HCT116 (cell line): ENCODE data around the gene PYGO1. TPM values are rescaled to one million over a fixed set of nuclear protein-coding genes. Genes with fewer than 3 reads are reported as not detected.

Source experiments
- ATAC-seq: fragments of 200-7000 bp; cut with Tn5 transposase; 2 replicates; pipeline ENCODE4 v1.9.1; 2020; ENCODE audit warnings: mild to moderate bottlenecking, moderate library complexity
- BruUV-seq: library from RNA; stranded (reverse); fragments of 400-500 nt; replicated peaks from 2 replicates; lab custom pipeline; 2021; lab: Mats Ljungman, UMichigan
- CTCF ChIA-PET: fragments of 300-600 bp; sonication (Branson Sonifier 250); formaldehyde crosslinking; loops from one replicate; lab custom pipeline; 2021; ENCODE audit warnings: antibody characterized with exemption; lab: Charles Lee
- POLR2A ChIA-PET: fragments of 300-600, 350-600 bp; sonication (Branson Sonifier 250); formaldehyde crosslinking; loops from one replicate; lab custom pipeline; 2021; ENCODE audit warnings: antibody characterized with exemption; lab: Charles Lee
- RAD21 ChIA-PET, 2 experiments: fragments of 300-600 bp; sonication (Branson Sonifier 250); formaldehyde crosslinking; loops; one replicate each; lab custom pipeline; 2023; ENCODE audit warnings: low total read pairs in 2 of 2; ENCODE audit not compliant: uncharacterized antibody in 2 of 2, unreplicated experiment in 2 of 2, low non-redundant PET in 1 of 2; lab: Charles Lee
- DNase-seq: peaks from one replicate; pipeline ENCODE4 v3.0.0-alpha.2; 2010; ENCODE audit warnings: low read depth, low spot score
- H2AFZ ChIP-seq: fragments of 200-600 bp; shearing (Covaris generic), sonication (generic); 2 replicates; pipeline ENCODE4 v1.6.1; 2017; ENCODE audit warnings: low read depth, mixed run types, mixed read lengths, antibody characterized with exemption, low read length; ENCODE audit not compliant: poor library complexity, severe bottlenecking
- H3K27ac ChIP-seq: 2 replicates; pipeline ENCODE4 v1.5.1; 2012; ENCODE audit warnings: low read depth, low read length
- H3K27me3 ChIP-seq: fragments of 200-600 bp; sonication (generic); 2 replicates; pipeline ENCODE4 v1.6.1; 2016; ENCODE audit warnings: mixed run types, low read length, mixed read lengths; ENCODE audit not compliant: insufficient read depth
- H3K36me3 ChIP-seq, 2 experiments: fragments of 200-500 bp in 1 of 2; fragments of 200-600 bp in 1 of 2; sonication (Bioruptor generic) in 1 of 2; sonication (generic) in 1 of 2; 2 replicates each; pipeline versions ENCODE4 v1.5.1 to v1.6.1; 2014 to 2016; ENCODE audit warnings: low read length in 2 of 2, inconsistent platforms in 1 of 2, mixed read lengths in 1 of 2, mixed run types in 1 of 2; ENCODE audit not compliant: insufficient read depth in 2 of 2, control insufficient read depth in 1 of 2
- H3K4me1 ChIP-seq, 2 experiments: fragments of 200-600 bp in 1 of 2; sonication (generic) in 1 of 2; 2 replicates each; pipeline versions ENCODE4 v1.5.1 to v1.6.1; 2012 to 2017; ENCODE audit warnings: low read length in 2 of 2, inconsistent platforms in 1 of 2, mild to moderate bottlenecking in 1 of 2, mixed read lengths in 1 of 2, mixed run types in 1 of 2, moderate library complexity in 1 of 2; ENCODE audit not compliant: insufficient read depth in 2 of 2, control insufficient read depth in 1 of 2
- H3K4me2 ChIP-seq: fragments of 200-600 bp; sonication (generic); 2 replicates; pipeline ENCODE4 v1.6.1; 2017; ENCODE audit warnings: mixed run types, low read length, mixed read lengths
- H3K4me3 ChIP-seq, 2 experiments: fragments of 200-600 bp in 1 of 2; sonication (generic) in 1 of 2; replicated peaks in 1 of 2; 2 replicates each; pipeline ENCODE4 v1.5.1; 2011 to 2016; ENCODE audit warnings: low read length in 2 of 2, control low read depth in 1 of 2, low read depth in 1 of 2, mild to moderate bottlenecking in 1 of 2, mixed read lengths in 1 of 2, mixed run types in 1 of 2
- H3K79me2 ChIP-seq: fragments of 200-600 bp; sonication (generic); 2 replicates; pipeline ENCODE4 v1.6.1; 2017; ENCODE audit warnings: mild to moderate bottlenecking, mixed run types, low read length, moderate library complexity, mixed read lengths; ENCODE audit not compliant: insufficient read depth
- H3K9ac ChIP-seq: fragments of 200-600 bp; sonication (generic); 2 replicates; pipeline ENCODE4 v1.6.1; 2016; ENCODE audit warnings: low read length, mixed read lengths
- H3K9me2 ChIP-seq: fragments of 200-600 bp; sonication (generic), shearing (Covaris generic); 2 replicates; pipeline ENCODE4 v1.6.1; 2017; ENCODE audit warnings: mixed run types, mild to moderate bottlenecking, moderate library complexity; ENCODE audit not compliant: insufficient read depth
- H3K9me3 ChIP-seq, 2 experiments: fragments of 200-500 bp in 1 of 2; fragments of 200-600 bp in 1 of 2; sonication (Bioruptor generic) in 1 of 2; sonication (generic) in 1 of 2; 2 replicates each; pipeline ENCODE4 v1.6.1; 2014 to 2017; ENCODE audit warnings: low read length in 2 of 2, mixed read lengths in 2 of 2, inconsistent platforms in 1 of 2, low read depth in 1 of 2, mild to moderate bottlenecking in 1 of 2, mixed run types in 1 of 2, moderate library complexity in 1 of 2; ENCODE audit not compliant: control insufficient read depth in 1 of 2, insufficient read depth in 1 of 2
- H4K20me1 ChIP-seq: fragments of 200-600 bp; sonication (generic), shearing (Covaris generic); 2 replicates; pipeline ENCODE4 v1.6.1; 2017; ENCODE audit warnings: mixed run types, mild to moderate bottlenecking, moderate library complexity; ENCODE audit not compliant: insufficient read depth
- CEBPB ChIP-seq: IDR thresholded peaks from 2 replicates; pipeline ENCODE4 v1.6.1; 2012; ENCODE audit warnings: low read depth
- EGR1 ChIP-seq: IDR thresholded peaks from 2 replicates; pipeline ENCODE4 v1.6.1; 2012; ENCODE audit warnings: low read depth
- ELF1 ChIP-seq: IDR thresholded peaks from 2 replicates; pipeline ENCODE4 v1.6.1; 2012; ENCODE audit warnings: low read depth, borderline replicate concordance
- EZH2 ChIP-seq: fragments of 200-600 bp; sonication (generic); IDR thresholded peaks from 2 replicates; pipeline ENCODE4 v1.6.1; 2017; ENCODE audit warnings: antibody characterized with exemption, mixed run types
- EZH2phosphoT487 ChIP-seq: fragments of 200-600 bp; IDR thresholded peaks from 2 replicates; pipeline ENCODE4 v1.6.1; 2018; ENCODE audit warnings: antibody characterized with exemption, borderline replicate concordance
- FOSL1 ChIP-seq: IDR thresholded peaks from 2 replicates; pipeline ENCODE4 v1.6.1; 2012; ENCODE audit warnings: low read depth
- JUND ChIP-seq: IDR thresholded peaks from 2 replicates; pipeline ENCODE4 v1.6.1; 2012
- POLR2A ChIP-seq: IDR thresholded peaks from 2 replicates; pipeline ENCODE4 v1.7.0; 2011; ENCODE audit warnings: borderline replicate concordance; ENCODE audit not compliant: insufficient read depth, insufficient read length; ENCODE audit errors: extremely low read depth
- POLR2AphosphoS5 ChIP-seq: IDR thresholded peaks from 2 replicates; pipeline ENCODE4 v1.6.1; 2011; ENCODE audit warnings: mild to moderate bottlenecking, low read depth, low read length, moderate library complexity
- RAD21 ChIP-seq: IDR thresholded peaks from 2 replicates; pipeline ENCODE4 v1.6.1; 2012; ENCODE audit warnings: low read depth, mild to moderate bottlenecking
- SIN3A ChIP-seq: IDR thresholded peaks from 2 replicates; pipeline ENCODE4 v1.6.1; 2012; ENCODE audit warnings: low read depth
- SP1 ChIP-seq: IDR thresholded peaks from 2 replicates; pipeline ENCODE4 v1.6.1; 2012; ENCODE audit warnings: low read depth
- TCF7L2 ChIP-seq: IDR thresholded peaks from 2 replicates; pipeline ENCODE4 v1.7.0; 2011; ENCODE audit warnings: borderline replicate concordance, inconsistent platforms; ENCODE audit not compliant: insufficient read depth, insufficient read length; ENCODE audit errors: extremely low read depth
- YY1 ChIP-seq: IDR thresholded peaks from 2 replicates; pipeline ENCODE4 v1.6.1; 2011; ENCODE audit warnings: low read length, low read depth, moderate library complexity, mild to moderate bottlenecking; ENCODE audit not compliant: insufficient replicate concordance; ENCODE audit errors: extremely low read depth
- ZFX ChIP-seq: fragments of 450-650 bp; IDR thresholded peaks from 2 replicates; pipeline ENCODE4 v1.6.1; 2017
- ZNF274 ChIP-seq: fragments of 200-500 bp; sonication (Bioruptor generic); IDR thresholded peaks from 2 replicates; pipeline ENCODE4 v1.6.1; 2014; ENCODE audit warnings: mild to moderate bottlenecking, low read depth, low read length, inconsistent platforms
- intact Hi-C: fragments of 100-400 bp; cut with micrococcal nuclease; formaldehyde crosslinking; loops from 2 replicates; pipeline ENCODE4 v1.10.0; 2022
- total RNA-seq: library from RNA; stranded (reverse); gene quantifications from one replicate; pipeline ENCODE4 v1.2.1, GENCODE V29; 2021; ENCODE audit not compliant: unreplicated experiment
- TF ChIP-seq, protein P1 (sequence below), 3 experiments: fragments of 200-600 bp in 1 of 3; sonication (generic) in 1 of 3; IDR thresholded peaks in 2 of 3; conservative IDR thresholded peaks in 1 of 3; 2 replicates each; pipeline ENCODE4 v1.5.1; 2012 to 2017; ENCODE audit warnings: low read depth in 2 of 3, low read length in 2 of 3, antibody characterized with exemption in 1 of 3, borderline replicate concordance in 1 of 3, control low read depth in 1 of 3, mild to moderate bottlenecking in 1 of 3, mixed read lengths in 1 of 3, mixed run types in 1 of 3, moderate library complexity in 1 of 3; ENCODE audit not compliant: insufficient read depth in 1 of 3
- TF ChIP-seq, protein P2 (sequence below): IDR thresholded peaks from 2 replicates; pipeline ENCODE4 v1.6.1; 2011; ENCODE audit warnings: mild to moderate bottlenecking, low read length, moderate library complexity; ENCODE audit not compliant: insufficient replicate concordance; ENCODE audit errors: extremely low read depth
- TF ChIP-seq, protein P3 (sequence below): IDR thresholded peaks from 2 replicates; pipeline ENCODE4 v1.6.1; 2012; ENCODE audit warnings: low read depth
- TF ChIP-seq, protein P4 (sequence below): IDR thresholded peaks from 2 replicates; pipeline ENCODE4 v1.6.1; 2012

The PYGO1 gene
- total RNA-seq, 1 experiment from 2014 or later = 0.34 TPM

DNA sequence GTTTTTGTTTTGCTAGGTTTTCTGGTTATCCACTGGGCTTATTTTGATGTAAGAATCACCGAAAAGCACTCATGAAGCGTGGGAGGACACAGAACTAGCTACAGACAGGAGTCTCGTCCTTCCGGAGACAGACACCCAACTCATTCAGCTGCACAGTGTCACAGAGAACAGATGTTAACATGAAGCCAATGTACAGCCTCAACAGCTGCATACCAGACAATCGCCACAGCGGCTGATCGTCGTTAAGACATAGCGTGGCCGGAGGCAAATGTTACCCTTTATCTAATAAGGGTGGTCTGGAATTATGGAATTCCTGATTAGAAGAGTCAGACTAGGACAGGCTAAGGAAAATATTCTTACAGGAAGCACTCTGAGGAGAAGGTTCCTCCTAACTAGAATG is 1.1 kb upstream of the PYGO1 start:
- no peaks in the 10 kb centered on the region for H3K27me3 ChIP-seq
- no peak for TF ChIP-seq SP1
- TF ChIP-seq POLR2AphosphoS5 = no peak
- TF ChIP-seq, protein P1, sequence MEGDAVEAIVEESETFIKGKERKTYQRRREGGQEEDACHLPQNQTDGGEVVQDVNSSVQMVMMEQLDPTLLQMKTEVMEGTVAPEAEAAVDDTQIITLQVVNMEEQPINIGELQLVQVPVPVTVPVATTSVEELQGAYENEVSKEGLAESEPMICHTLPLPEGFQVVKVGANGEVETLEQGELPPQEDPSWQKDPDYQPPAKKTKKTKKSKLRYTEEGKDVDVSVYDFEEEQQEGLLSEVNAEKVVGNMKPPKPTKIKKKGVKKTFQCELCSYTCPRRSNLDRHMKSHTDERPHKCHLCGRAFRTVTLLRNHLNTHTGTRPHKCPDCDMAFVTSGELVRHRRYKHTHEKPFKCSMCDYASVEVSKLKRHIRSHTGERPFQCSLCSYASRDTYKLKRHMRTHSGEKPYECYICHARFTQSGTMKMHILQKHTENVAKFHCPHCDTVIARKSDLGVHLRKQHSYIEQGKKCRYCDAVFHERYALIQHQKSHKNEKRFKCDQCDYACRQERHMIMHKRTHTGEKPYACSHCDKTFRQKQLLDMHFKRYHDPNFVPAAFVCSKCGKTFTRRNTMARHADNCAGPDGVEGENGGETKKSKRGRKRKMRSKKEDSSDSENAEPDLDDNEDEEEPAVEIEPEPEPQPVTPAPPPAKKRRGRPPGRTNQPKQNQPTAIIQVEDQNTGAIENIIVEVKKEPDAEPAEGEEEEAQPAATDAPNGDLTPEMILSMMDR (IDR thresholded peaks at IDR 0.05 in 2 of 3, conservative IDR thresholded peaks at IDR 0.05 in 1 of 3; ENCODE audit: borderline replicate concordance in 1 of 3, insufficient read depth in 1 of 3, low read depth in 2 of 3, low read length in 2 of 3) = no peak
- TF ChIP-seq YY1 = no peak
- no peak for TF ChIP-seq SIN3A
- TF ChIP-seq, protein P2, sequence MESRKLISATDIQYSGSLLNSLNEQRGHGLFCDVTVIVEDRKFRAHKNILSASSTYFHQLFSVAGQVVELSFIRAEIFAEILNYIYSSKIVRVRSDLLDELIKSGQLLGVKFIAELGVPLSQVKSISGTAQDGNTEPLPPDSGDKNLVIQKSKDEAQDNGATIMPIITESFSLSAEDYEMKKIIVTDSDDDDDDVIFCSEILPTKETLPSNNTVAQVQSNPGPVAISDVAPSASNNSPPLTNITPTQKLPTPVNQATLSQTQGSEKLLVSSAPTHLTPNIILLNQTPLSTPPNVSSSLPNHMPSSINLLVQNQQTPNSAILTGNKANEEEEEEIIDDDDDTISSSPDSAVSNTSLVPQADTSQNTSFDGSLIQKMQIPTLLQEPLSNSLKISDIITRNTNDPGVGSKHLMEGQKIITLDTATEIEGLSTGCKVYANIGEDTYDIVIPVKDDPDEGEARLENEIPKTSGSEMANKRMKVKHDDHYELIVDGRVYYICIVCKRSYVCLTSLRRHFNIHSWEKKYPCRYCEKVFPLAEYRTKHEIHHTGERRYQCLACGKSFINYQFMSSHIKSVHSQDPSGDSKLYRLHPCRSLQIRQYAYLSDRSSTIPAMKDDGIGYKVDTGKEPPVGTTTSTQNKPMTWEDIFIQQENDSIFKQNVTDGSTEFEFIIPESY = no peak
- no peak for TF ChIP-seq EZH2phosphoT487
- TF ChIP-seq, protein P3, sequence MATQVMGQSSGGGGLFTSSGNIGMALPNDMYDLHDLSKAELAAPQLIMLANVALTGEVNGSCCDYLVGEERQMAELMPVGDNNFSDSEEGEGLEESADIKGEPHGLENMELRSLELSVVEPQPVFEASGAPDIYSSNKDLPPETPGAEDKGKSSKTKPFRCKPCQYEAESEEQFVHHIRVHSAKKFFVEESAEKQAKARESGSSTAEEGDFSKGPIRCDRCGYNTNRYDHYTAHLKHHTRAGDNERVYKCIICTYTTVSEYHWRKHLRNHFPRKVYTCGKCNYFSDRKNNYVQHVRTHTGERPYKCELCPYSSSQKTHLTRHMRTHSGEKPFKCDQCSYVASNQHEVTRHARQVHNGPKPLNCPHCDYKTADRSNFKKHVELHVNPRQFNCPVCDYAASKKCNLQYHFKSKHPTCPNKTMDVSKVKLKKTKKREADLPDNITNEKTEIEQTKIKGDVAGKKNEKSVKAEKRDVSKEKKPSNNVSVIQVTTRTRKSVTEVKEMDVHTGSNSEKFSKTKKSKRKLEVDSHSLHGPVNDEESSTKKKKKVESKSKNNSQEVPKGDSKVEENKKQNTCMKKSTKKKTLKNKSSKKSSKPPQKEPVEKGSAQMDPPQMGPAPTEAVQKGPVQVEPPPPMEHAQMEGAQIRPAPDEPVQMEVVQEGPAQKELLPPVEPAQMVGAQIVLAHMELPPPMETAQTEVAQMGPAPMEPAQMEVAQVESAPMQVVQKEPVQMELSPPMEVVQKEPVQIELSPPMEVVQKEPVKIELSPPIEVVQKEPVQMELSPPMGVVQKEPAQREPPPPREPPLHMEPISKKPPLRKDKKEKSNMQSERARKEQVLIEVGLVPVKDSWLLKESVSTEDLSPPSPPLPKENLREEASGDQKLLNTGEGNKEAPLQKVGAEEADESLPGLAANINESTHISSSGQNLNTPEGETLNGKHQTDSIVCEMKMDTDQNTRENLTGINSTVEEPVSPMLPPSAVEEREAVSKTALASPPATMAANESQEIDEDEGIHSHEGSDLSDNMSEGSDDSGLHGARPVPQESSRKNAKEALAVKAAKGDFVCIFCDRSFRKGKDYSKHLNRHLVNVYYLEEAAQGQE = no peak
- no peak for TF ChIP-seq ELF1
- TF ChIP-seq EZH2 = no peak
- TF ChIP-seq TCF7L2 = no peak
- TF ChIP-seq CEBPB = no peak
- TF ChIP-seq JUND = no peak
- no peak for TF ChIP-seq POLR2A
- TF ChIP-seq FOSL1 = no peak
- TF ChIP-seq ZFX = no peak
- TF ChIP-seq RAD21 = no peak
- TF ChIP-seq, protein P4, sequence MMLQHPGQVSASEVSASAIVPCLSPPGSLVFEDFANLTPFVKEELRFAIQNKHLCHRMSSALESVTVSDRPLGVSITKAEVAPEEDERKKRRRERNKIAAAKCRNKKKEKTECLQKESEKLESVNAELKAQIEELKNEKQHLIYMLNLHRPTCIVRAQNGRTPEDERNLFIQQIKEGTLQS = no peak
- no peak for TF ChIP-seq EGR1
- no peak for TF ChIP-seq ZNF274
- CTCF ChIA-PET = no interaction called here
- ATAC-seq = no peak
- no peaks in the 10 kb centered on the region for H3K9me3 ChIP-seq
- H3K9ac ChIP-seq = no peak overlapping the region
- no peak overlapping the region for H2AFZ ChIP-seq
- H3K4me3 ChIP-seq = no peak overlapping the region
- DNase-seq = no peak
- no TSS peak for BruUV-seq
- H3K9me2 ChIP-seq = no peaks in the 10 kb centered on the region
- no peaks in the 10 kb centered on the region for H3K36me3 ChIP-seq
- no peak overlapping the region for H3K4me2 ChIP-seq
- POLR2A ChIA-PET = no interaction called here
- no peak overlapping the region for H3K27ac ChIP-seq
- peaks cover 0 to 3% of the 10 kb centered on the region in 2 experiments; a peak in 1 of 4 replicates for H3K4me1 ChIP-seq
- no peaks in the 10 kb centered on the region for H4K20me1 ChIP-seq
- no peaks in the 10 kb centered on the region for H3K79me2 ChIP-seq
- RAD21 ChIA-PET = no interaction called here
- intact Hi-C loops = no loop called here
